ENCODE results near the gene ALPL.
"Not testable (repeated sequence)": the region's sequence is repeated elsewhere in the genome, so short reads cannot be mapped to it uniquely, and the experiment has no call there.

Gene ALPL

GRCh38 chr1:21559788-21560567 lies 50.8 kb downstream of the ALPL start:
- no peak for DNase-seq (ENCODE audit: low read depth)

GRCh38 chr1:21560916-21561638 lies 51.9 kb downstream of the ALPL start:
- DNase-seq (ENCODE audit: low read depth) = no peak

- DNase-seq (ENCODE audit: low read depth) = no peak
Measured at GRCh38 chr1:21562896-21563295, 53.7 kb downstream of the ALPL start.

GRCh38 chr1:21563971-21564370 lies 54.7 kb downstream of the ALPL start:
- no peak for DNase-seq (ENCODE audit: low read depth)

- DNase-seq (ENCODE audit: low read depth) = no peak
Measured at GRCh38 chr1:21564521-21565095, 55.4 kb downstream of the ALPL start.

GRCh38 chr1:21565285-21565684 lies 56.1 kb downstream of the ALPL start:
- DNase-seq (ENCODE audit: low read depth) = no peak

GRCh38 chr1:21566361-21566760 lies 57.1 kb downstream of the ALPL start:
- not testable (repeated sequence) for DNase-seq (ENCODE audit: low read depth)

GRCh38 chr1:21567241-21568005 lies 58.2 kb downstream of the ALPL start:
- DNase-seq (ENCODE audit: low read depth) = peak; percentile 60

GRCh38 chr1:21568006-21568746 lies 59.0 kb downstream of the ALPL start:
- DNase-seq (ENCODE audit: low read depth) = no peak

- DNase-seq (ENCODE audit: low read depth) = no peak
Measured at GRCh38 chr1:21568809-21569385, 59.7 kb downstream of the ALPL start.

GRCh38 chr1:21569820-21570527 lies 60.8 kb downstream of the ALPL start:
- no peak for DNase-seq (ENCODE audit: low read depth)

GRCh38 chr1:21570528-21570875 lies 61.3 kb downstream of the ALPL start:
- DNase-seq (ENCODE audit: low read depth) = no peak

GRCh38 chr1:21570885-21571284 lies 61.7 kb downstream of the ALPL start:
- DNase-seq (ENCODE audit: low read depth) = no peak

- DNase-seq (ENCODE audit: low read depth) = no peak
Measured at GRCh38 chr1:21572221-21572620, 63.0 kb downstream of the ALPL start.

- DNase-seq (ENCODE audit: low read depth) = no peak
Measured at GRCh38 chr1:21572735-21573277, 63.6 kb downstream of the ALPL start.

GRCh38 chr1:21573475-21573874 lies 64.3 kb downstream of the ALPL start:
- DNase-seq (ENCODE audit: low read depth) = no peak

GRCh38 chr1:21573971-21574465 lies 64.8 kb downstream of the ALPL start:
- peak; percentile 63 for DNase-seq (ENCODE audit: low read depth)

- DNase-seq (ENCODE audit: low read depth) = no peak
Measured at GRCh38 chr1:21574466-21575151, 65.4 kb downstream of the ALPL start.

- DNase-seq (ENCODE audit: low read depth) = no peak
Measured at GRCh38 chr1:21575351-21575942, 66.2 kb downstream of the ALPL start.

All from amniotic epithelial cell (primary cell).